Keratinocyte (primary cell): ENCODE results near the gene FRY. TPM values are rescaled to one million over a fixed set of nuclear protein-coding genes. Genes with fewer than 3 reads are reported as not detected.

Experiments used
- DNase-seq: peaks from one replicate; pipeline ENCODE4 v3.0.0-alpha.2; 2011; ENCODE audit warnings: low read depth, missing footprints, low spot score
- FAIRE-seq: peaks from 2 replicates; lab custom pipeline; 2011; peaks lifted over from hg19 to GRCh38; lab: Jason Lieb, UNC
- H2AFZ ChIP-seq: 2 replicates; pipeline ENCODE4 v1.6.0; 2012; ENCODE audit warnings: low read length, control low read depth, inconsistent platforms; ENCODE audit not compliant: control insufficient read depth
- H3K27ac ChIP-seq: 2 replicates; pipeline ENCODE4 v1.5.1; 2011; ENCODE audit warnings: low read length; ENCODE audit not compliant: control insufficient read depth, insufficient read depth
- H3K27me3 ChIP-seq: 3 replicates; pipeline ENCODE4 v1.6.0; 2011; ENCODE audit warnings: low read length; ENCODE audit not compliant: control insufficient read depth, insufficient read depth; ENCODE audit errors: extremely low read depth
- H3K36me3 ChIP-seq, 2 experiments: 2 replicates in 1 of 2; 3 replicates in 1 of 2; pipeline ENCODE4 v1.5.1; 2011; ENCODE audit warnings: low read length in 2 of 2, mild to moderate bottlenecking in 1 of 2; ENCODE audit not compliant: control insufficient read depth in 2 of 2, insufficient read depth in 2 of 2; ENCODE audit errors: extremely low read depth in 1 of 2
- H3K4me1 ChIP-seq: 3 replicates; pipeline ENCODE4 v1.5.1; 2011; ENCODE audit warnings: low read length; ENCODE audit not compliant: control insufficient read depth, insufficient read depth; ENCODE audit errors: extremely low read depth
- H3K4me2 ChIP-seq: 3 replicates; pipeline ENCODE4 v1.6.0; 2011; ENCODE audit warnings: low read depth, low read length; ENCODE audit not compliant: control insufficient read depth, insufficient read depth; ENCODE audit errors: extremely low read depth
- H3K4me3 ChIP-seq, 3 experiments: fragments of 200-600 bp in 1 of 3; sonication (generic) in 1 of 3; 2 replicates in 2 of 3; 3 replicates in 1 of 3; pipeline ENCODE4 v1.5.1; 2011 to 2016; ENCODE audit warnings: low read length in 3 of 3, mild to moderate bottlenecking in 3 of 3, control low read depth in 2 of 3, inconsistent platforms in 1 of 3, low read depth in 1 of 3, mixed read lengths in 1 of 3, mixed run types in 1 of 3, moderate library complexity in 1 of 3; ENCODE audit not compliant: control insufficient read depth in 2 of 3, insufficient read depth in 2 of 3; ENCODE audit errors: extremely low read depth in 1 of 3
- H3K79me2 ChIP-seq: 2 replicates; pipeline ENCODE4 v1.6.0; 2012; ENCODE audit warnings: low read length; ENCODE audit not compliant: control insufficient read depth, insufficient read depth
- H3K9ac ChIP-seq: 3 replicates; pipeline ENCODE4 v1.6.0; 2011; ENCODE audit warnings: low read length; ENCODE audit not compliant: control insufficient read depth, insufficient read depth; ENCODE audit errors: extremely low read depth
- H3K9me1 ChIP-seq: 3 replicates; pipeline ENCODE4 v1.6.0; 2011; ENCODE audit warnings: low read length; ENCODE audit not compliant: control insufficient read depth, insufficient read depth; ENCODE audit errors: extremely low read depth
- H3K9me3 ChIP-seq: 2 replicates; pipeline ENCODE4 v1.5.1; 2012; ENCODE audit warnings: low read depth, low read length; ENCODE audit not compliant: control insufficient read depth
- H4K20me1 ChIP-seq: 3 replicates; pipeline ENCODE4 v1.6.0; 2011; ENCODE audit warnings: low read length; ENCODE audit not compliant: control insufficient read depth, insufficient read depth; ENCODE audit errors: extremely low read depth
- CTCF ChIP-seq, 3 experiments: IDR thresholded peaks in 1 of 3; conservative IDR thresholded peaks in 1 of 3; optimal IDR thresholded peaks in 1 of 3; 2 replicates in 2 of 3; 3 replicates in 1 of 3; pipeline versions ENCODE3 to v1.5.1; 2011; ENCODE audit warnings: low read length in 3 of 3, mild to moderate bottlenecking in 3 of 3, moderate library complexity in 2 of 3, control low read depth in 1 of 3, inconsistent platforms in 1 of 3; ENCODE audit not compliant: insufficient read depth in 2 of 3; ENCODE audit errors: extremely low read depth in 1 of 3
- EZH2 ChIP-seq: IDR thresholded peaks from one replicate; pipeline ENCODE4 v1.6.1; 2012; ENCODE audit warnings: inconsistent platforms, mild to moderate bottlenecking, low read length, moderate library complexity
- dilution Hi-C: fragments of 300-500 bp; cut with MboI; formaldehyde crosslinking; loops from one replicate; pipeline ENCODE4 v1.7.0; 2020; ENCODE audit warnings: low sequenced_read_pairs; ENCODE audit not compliant: extremely low pct_ligation_motif_present
- polyA plus RNA-seq, 5 experiments: library from polyadenylated mRNA; depleted of rRNA in 3 of 5; stranded (reverse) in 3 of 5; stranded (forward) in 1 of 5; unstranded in 1 of 5; fragments of >200 nt; gene quantifications; 1 replicate in 1 of 5; 2 replicates in 3 of 5; 3 replicates in 1 of 5; pipeline versions ENCODE4 v1.2.1 to v1.2.3, GENCODE V29; 2011 to 2012; ENCODE audit warnings: missing spikeins in 2 of 5, low read depth in 1 of 5, low replicate concordance in 1 of 5

The FRY gene
- polyA plus RNA-seq, 1 donor (not counting 4 experiments of a cell fraction or from before 2014, with no cell fraction given): 0.80 TPM

- Histone ChIP-seq H3K27me3 (no peaks in the 10 kb centered on the region), H3K9me3 (no peaks in the 10 kb centered on the region), H3K79me2 (no peaks in the 10 kb centered on the region), H3K27ac (no peak overlapping the region), H2AFZ (no peak overlapping the region), H3K9ac (no peak overlapping the region), H3K36me3 (no peaks in the 10 kb centered on the region), H4K20me1 (no peaks in the 10 kb centered on the region), H3K9me1 (no peaks in the 10 kb centered on the region), H3K4me1 (no peaks in the 10 kb centered on the region), H3K4me2 (no peak overlapping the region), H3K4me3 (no peak overlapping the region)
- DNase-seq: no peak
- FAIRE-seq: no peak
- dilution Hi-C loops: no loop called here
- TF ChIP-seq CTCF (optimal IDR thresholded peaks at IDR 0.05 in 1 of 3, IDR thresholded peaks at IDR 0.05 in 1 of 3, conservative IDR thresholded peaks at IDR 0.05 in 1 of 3; ENCODE audit: extremely low read depth in 1 of 3, insufficient read depth in 2 of 3, low read length in 3 of 3): no peak
These were observed 174.0 kb downstream of the FRY start for GRCh38 chr13:32205431-32206096.

GRCh38 chr13:32206097-32206740 lies 174.6 kb downstream of the FRY start:
- H3K4me1 ChIP-seq: no peaks in the 10 kb centered on the region
- H3K4me2 ChIP-seq: no peak overlapping the region
- H3K9ac ChIP-seq: no peak overlapping the region
- H3K4me3 ChIP-seq: no peak overlapping the region
- H3K36me3 ChIP-seq: no peaks in the 10 kb centered on the region
- H2AFZ ChIP-seq: no peak overlapping the region
- H3K9me1 ChIP-seq: no peaks in the 10 kb centered on the region
- DNase-seq: no peak
- no peaks in the 10 kb centered on the region for H3K79me2 ChIP-seq
- TF ChIP-seq CTCF (optimal IDR thresholded peaks at IDR 0.05 in 1 of 3, IDR thresholded peaks at IDR 0.05 in 1 of 3, conservative IDR thresholded peaks at IDR 0.05 in 1 of 3; ENCODE audit: extremely low read depth in 1 of 3, insufficient read depth in 2 of 3, low read length in 3 of 3) (no peak), EZH2 (no peak)
- H4K20me1 ChIP-seq: no peaks in the 10 kb centered on the region
- dilution Hi-C loops: no loop called here
- H3K9me3 ChIP-seq: no peaks in the 10 kb centered on the region
- H3K27me3 ChIP-seq: no peaks in the 10 kb centered on the region
- H3K27ac ChIP-seq: no peak overlapping the region
- no peak for FAIRE-seq
